Fibroblast of skin of left biceps (primary cell): ENCODE data around the gene FAM200B.

Experiments
- DNase-seq, 2 experiments: peaks; one replicate each; pipeline ENCODE4 v3.0.0-alpha.2; 2013; ENCODE audit warnings: low read depth in 2 of 2

The FAM200B gene

DNA sequence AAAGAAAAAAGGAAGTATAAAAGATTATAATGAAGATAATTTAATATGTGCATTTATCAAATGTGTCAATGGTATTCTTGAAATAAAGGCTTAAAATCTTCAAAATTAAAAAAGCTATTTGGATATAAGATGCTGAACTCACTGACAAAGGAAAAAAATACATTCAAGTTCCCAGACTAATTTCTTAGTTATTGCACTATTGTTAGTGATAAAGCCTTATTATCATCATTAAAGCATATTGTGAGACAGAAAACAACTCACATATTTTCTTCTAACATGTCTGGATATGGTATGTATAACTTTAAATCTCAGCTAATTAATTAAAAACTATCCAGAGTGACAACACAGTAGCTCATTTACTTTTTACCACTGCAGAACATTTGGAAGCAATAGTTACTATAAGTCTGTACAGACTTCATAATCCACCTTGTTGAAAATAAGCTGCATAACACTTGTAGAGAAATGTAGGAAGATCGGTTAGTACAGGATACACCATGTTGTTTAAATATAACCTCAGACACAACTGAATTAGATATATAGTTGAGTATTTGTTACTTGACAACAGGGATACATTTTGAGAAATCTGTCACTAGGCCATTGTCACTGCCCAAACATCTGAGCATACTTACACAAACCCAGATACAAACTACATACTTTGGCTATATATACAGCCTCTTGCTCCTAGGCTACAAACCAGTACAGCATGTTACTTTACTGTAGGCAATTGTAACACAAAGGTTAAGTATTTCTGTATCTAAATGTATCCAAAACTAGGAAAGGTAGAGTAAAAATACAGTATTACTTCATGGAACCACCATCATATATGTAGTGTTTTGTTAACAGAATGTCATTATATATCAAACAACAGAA, 12.8 kb upstream of the FAM200B start:
- DNase-seq, result no peak

DNA sequence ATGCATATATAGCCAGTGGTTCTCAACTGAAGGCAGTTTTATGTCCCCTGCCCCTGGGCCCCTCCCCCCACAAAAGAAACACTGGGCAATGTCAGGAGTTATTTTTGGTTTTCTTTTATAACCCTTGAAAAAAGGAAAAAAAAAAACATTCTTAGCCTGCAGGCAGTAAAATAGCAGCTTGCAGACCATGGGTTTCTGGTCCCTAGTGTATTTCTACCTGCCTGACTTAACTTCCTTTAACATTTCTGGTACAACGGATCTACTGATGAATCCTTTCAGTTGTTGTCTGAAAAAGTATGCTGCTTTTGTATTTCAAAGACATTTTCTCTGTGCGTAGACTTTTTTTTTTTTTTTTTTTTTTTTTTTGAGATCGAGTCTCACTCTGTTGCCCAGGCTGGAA, 11.1 kb upstream of the FAM200B start:
- DNase-seq, result no peak

DNA sequence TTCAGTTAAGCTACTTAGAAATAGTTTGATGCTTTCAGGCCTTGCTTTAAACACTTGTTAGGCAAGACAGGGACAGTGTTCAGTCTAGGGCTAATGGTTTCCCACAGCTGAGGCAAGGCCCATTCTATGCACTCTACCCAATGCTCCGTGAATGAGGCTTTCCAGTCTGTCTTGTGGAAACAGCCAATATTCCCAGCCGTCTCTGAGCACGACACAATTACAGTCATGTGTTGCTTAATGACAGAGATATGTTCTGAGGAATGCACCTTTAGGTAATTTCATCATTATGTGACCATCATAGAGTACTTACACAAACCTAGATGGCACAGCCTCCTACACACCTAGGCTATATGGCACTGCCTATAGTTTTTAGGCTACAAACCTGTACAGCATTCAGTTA, 9.5 kb upstream of the FAM200B start:
- no peak for DNase-seq

DNA sequence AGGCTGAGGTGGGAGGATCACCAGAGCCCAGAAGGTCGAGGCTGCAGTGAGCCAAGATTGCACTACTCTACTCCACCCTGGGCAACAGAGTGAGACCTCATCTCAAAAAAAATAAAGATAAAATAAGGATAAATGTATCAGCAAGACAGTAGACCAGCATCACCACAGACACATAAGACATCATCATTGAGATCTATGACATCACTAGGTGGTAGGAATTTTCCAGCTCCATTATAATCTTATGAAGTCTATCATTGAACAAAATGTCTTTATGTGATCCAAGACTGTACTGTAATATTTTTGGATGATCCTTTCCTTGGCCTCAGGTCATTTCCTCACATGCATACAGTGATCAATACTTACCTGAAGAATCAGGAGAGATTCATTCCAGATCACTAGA, 8.3 kb upstream of the FAM200B start:
- DNase-seq, result no peak

DNA sequence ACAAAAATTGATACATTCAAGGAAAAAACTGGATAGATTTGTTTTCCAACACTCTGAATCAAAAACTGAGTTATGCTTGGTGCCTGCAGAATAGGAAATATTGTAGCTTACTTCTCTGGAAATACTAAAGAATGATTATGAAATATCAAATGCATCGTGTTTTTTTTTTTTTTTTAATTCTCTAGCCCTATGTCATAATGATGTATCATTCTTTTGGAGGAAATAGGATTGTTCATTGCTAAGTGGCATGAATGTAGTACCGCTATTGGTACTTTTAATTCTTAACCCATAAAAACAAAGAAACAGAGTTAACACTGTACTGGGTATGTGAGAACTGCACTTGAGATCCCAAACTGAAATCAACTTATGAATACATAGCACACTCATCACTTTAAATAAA, 7.6 kb upstream of the FAM200B start:
- no peak for DNase-seq

DNA sequence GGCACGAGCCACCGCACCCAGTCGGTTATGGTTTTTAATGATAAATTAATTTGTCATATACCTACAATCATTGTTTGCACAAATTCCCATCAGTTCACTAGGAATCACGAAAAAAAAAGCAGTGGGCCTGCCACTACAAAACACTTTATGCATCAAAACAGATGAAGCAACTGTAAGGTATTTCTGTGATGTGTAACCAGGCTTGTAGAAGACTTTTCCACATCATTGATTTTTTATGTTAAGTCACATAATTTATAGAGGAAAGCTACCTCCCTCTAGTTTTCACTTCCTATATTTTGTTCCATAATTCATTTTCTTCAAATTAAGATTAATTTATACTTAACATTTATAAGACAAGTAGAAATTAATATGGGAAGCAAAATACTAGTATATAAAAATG, 6.7 kb upstream of the FAM200B start:
- no peak for DNase-seq

DNA sequence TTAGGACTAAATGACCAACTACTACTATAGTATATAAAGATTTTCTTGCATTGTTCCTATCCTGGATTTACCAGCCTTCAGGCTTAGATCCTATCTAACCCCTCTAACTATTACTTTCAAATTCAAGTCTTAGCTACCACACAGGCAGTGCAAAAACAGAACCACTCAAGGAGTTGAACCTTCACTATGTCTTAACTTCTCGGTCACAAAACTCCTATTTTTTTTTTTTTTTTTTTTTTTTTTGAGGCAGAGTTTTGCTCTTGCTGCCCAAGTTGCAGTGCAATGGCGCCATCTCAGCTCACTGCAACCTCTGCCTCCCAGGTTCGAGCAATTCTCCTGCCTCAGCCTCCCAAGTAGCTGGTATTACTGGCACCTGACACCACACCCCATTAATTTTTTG, 6.3 kb upstream of the FAM200B start:
- no peak for DNase-seq

DNA sequence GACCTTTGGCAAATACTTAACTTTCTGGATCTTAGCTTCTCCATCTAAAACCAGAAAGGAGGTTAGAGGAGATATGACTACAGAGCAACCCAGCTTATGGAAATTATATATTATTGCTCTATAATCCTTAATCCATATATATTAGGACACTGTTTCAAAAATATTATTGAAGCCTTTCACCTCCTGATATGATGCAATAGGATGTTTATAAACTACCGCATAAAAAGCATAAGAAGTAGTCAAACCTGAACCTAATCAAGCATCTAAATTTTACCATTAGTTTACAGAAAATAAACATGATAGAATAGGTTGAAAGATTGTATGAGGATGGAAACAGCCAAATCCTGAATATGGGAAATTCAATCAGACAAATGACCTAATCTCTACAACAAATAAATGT, 5.6 kb upstream of the FAM200B start:
- DNase-seq, result no peak

DNA sequence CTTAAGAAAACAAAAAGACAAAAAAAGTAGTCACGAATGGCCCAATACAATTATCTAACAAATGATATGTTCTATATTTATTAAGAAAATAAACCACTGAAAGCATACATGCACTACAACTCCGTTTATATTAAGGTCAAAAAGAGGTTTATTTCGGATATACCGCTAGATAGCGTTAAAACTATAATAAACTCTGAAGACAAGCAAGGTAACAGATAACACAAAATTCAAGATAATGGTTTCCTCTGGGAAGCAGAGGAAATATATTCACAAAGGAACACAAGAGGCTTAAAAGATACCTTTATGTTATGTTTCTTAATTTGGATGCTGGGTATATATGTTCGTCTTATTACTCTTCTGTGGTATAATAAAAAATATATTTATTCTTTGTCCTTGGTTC, 4.7 kb upstream of the FAM200B start:
- DNase-seq, result no peak

DNA sequence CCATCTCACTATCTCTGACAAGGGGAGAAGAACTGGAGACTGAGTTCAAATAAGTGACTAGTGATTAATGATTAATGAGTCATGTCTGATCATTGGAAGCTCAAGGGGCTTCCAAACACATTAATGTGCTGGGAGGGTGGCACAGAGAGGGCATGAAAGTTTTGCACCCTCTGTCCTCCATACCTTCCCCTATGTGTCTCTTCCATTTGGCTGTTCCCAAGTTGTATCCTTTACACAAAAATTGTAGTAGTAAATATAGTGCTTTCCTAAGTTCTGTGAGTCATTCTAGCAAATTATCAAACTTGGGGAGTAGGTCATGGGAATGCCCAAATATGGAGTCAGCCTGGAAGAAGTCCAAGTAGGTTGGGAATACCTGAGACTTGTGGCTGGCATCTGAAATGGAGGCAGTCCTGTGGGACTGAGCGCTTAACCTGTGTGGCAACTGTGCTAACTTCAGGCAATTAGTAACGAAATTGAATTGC, 4.1 kb upstream of the FAM200B start:
- no peak for DNase-seq

DNA sequence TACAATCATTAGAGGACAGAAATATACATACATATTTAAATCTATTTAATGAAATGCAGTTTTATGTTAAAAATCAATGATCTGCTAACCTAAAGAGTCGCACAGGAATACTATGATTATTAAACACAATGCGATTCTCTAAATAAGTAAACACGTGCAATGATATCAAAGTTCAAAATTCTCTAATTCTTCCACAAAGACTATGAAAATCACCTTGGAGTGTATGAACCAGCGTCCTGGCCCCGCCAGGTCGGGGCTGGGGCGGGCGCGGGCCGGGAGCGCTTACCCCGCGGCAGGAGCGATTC, 608 bp upstream of the FAM200B start:
- no peak for DNase-seq

DNA sequence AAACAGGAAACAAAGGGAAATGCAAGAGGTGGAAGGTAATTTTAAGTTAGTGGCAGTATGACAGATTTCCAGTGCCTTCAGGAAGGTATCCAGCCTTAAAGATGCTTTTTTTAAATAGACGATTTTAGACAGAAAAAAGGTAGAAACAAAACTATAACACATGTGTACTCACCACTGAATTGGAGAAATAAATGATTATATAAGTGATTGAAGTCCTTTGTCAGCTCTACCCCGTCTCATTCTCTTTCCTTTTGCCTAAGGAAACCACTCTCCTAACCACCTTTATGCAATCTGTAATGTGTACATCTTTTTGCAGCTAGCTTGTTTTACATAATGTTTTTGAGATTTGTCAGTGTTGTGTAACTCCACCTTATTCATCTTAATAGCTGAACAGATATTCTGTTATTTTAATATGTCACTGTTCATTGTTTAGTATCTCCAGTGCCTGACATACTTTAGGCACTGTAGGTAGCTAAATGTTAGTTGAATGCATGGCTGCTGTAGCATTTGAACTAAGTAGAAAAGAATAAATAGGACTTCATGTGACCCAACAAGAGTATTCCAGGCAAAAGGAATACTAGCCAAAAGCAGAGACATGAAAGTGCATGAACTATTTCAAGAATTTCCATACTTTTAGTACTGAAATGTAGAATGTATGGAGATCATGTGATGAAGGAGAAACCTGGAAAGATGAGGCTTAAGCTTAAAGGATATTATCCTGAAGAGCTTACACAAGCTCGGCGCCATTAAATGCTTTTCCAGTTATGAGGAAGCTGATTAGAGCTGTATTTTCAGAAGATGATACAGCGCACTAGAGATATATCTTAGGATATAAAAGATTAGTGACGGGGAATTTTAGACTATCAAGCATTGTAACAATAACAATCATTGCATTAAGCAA, 865 bp downstream of the FAM200B start:
- no peak for DNase-seq

DNA sequence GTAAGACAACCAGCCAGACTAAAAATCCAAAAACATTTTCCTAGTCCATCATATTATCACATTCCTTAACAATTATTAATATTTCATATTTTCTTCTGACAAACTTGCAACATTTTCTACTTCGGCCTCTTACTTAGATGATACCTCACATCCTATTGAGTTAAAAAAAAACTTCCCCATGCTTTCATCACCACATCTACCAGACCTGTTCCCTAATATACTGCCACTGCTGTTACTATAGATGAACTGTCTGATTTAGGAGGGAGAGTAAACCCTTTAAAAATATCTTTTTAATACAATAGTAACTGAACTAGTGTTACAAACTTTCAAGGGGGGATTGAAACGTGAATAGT, 1.5 kb downstream of the FAM200B start:
- no peak for DNase-seq

DNA sequence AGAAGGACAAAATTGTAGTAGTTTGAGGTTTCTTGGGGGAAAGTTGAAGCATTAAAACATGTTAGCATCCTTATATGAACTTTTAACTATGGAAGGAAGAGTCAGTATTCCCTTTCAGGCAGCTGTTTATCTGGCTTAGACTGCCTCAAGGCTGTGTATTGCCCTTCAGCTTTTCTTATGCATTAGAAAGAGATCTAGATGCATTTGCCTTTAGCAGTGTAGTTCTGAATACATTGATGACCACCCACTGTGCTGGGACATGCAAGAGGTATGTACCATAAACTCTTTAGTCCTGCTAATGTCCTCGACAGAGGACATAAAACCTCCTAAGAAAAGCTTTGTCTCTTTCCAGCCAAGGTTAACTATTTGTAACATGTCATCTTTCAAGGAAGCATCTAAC, 2.9 kb downstream of the FAM200B start:
- DNase-seq, result no peak

DNA sequence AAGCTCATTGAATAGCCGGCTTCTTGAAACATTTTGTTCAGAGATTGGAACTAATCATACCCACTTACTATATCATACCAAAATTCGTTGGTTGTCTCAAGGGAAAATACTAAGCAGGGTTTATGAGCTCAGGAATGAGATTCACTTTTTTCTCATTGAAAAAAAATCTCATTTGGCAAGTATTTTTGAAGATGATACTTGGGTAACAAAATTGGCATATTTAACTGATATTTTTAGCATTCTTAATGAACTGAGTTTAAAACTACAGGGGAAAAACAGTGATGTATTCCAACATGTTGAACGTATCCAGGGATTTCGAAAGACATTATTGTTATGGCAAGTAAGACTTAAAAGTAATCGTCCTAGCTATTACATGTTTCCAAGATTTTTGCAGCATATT, 6.4 kb downstream of the FAM200B start:
- no peak for DNase-seq

DNA sequence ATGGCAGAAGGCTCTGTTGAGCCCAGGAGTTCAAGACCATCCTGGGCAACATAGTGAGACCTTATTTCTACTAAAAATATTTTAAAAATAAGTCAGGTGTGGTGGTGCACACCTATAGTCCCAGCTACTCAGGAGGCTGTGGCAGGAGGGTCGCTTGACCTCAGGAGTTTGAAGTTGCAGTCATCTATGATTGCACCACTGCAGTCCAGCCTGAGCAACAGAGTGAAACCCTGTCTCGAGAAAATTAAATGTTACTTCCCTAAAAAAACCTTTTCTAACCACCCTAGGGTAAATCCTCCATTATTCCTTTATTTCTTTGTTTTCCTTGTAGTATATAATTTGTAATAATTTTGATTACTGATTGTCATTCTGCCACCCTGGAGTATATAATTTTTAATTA, 7.9 kb downstream of the FAM200B start:
- no peak for DNase-seq

DNA sequence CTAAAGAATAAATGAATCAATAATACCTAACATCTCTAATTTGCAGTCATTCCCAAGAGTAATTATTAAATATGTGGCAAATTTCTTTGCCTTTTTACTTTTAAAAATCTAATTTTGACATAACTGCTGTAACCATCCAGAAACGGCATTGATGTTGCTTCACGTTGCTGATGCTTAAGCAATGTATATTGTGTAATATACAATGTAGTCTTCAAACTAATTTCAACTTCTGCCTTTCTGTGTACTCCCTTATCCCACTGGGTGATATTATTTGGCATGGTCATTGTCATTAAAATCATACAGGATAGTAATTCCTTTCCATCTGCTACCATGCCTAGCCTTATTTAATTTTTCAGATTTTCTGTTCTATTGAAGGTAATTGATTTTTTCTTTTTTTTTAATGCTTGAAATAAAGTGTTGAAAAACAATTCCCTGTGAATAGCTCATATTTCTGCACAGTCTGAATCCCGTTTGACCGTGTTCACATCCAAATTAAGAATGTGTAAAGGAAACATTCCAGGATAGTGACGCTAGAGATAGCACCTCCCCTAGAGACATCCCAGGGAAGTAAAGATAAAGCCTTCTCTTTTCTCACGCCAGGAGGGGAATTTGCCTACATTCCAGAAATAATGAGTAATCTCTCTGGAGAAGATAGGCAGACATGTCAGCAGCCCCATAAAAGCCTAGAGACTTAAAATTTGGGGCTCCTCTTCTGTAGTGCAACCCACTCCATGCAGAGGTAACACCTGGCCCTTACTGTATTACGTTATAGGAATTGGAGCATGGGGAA, 8.6 kb downstream of the FAM200B start:
- DNase-seq, result peak; percentile 94 to 95

DNA sequence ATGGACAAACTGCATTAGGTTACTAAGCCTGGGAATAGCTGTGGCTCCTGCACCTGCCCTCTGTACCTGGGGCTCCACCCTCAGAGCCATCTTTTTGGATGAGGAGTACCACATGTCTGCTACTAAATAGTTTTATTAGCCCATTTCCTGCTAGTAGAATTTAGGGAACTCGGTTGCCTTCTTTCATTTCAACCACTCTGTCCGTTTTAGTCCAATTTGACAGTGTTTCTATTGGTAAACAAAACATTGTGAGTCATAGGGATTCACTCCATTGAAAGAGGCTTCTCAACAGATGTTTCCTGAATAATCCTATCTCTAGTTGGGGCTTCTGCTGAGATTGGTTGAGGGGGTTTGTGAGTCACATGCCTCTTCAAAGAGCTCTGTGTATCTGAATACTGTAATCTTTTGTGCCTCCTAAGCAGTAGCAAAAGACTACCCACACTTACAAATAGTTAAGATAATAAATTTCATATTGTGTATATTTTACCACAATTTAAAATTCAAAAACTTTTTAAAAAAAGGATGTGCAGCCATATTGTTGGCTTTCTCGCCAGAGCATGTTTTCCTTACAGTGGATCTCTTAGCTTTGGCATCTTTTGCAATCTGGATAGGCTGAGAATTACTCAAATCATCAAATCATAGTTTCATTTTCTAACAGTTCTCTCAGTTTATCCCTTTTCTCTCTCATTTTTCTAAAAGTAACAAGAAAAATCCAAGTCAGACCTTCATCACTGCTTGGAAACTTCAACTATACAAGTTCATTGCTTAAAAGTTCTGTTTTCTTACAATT, 9.9 kb downstream of the FAM200B start:
- DNase-seq, result peak in 1 of 2 experiments; percentile 44

DNA sequence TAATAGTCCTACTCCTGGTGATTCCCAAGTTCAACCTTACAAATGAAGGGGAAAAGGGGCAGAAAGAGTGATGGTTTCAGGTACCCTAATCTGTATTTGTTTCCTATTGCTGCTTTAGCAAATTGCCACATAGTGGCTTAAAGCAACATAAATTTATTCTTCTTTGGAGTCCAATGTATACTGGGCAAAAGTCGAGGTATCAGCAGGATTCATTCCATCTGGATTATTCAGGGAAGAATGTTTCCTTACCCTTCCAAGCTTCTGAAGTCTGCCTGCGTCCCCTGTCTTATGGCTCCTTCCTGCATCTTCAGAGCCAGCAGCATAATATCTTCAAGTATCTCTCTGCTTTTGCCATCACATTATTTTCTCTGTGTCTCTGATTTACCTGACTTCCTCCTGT, 11.0 kb downstream of the FAM200B start:
- no peak for DNase-seq

DNA sequence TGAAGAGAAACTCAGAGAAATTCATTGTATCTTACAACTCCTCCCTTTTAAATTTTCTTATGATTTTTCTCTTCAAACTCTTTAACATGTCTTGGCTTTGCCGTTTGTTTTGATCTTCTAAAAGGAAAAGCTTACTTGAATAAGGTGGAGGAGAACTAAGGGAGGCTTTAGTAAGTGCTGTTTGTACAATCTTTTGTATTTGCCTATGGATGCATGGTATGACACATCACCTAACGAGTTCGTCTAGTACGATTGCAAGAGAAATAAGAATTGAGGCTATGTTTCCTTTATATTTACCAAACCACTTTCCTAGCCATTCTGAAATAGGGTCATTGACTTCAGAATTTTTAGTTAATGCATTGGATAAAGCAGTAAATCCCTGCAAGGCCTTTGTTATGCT, 12.8 kb downstream of the FAM200B start:
- DNase-seq, result no peak

DNA sequence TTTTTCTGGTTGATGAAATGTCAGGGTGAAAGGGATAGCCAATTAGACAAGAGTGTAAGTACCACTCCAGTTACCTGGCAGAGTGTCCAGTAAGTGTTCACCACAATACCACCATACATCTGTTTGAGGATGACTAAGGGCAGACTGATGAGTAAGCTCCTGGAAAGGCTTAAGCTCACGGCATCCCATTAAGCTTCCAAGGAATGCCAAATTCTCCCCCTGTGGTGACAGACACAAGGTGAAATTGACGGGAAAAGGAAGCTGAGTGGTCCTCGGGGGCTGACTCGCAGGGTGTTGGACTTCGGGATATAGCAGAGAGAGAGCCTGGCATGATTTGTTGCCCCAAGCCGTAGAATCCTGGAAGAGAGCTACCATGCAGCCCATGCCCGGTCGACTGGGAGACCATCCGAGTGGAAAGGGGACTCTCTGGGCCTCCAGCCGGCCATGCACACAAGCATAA, 13.6 kb downstream of the FAM200B start:
- DNase-seq, result peak; percentile 99
